GM19023 (cell line): ENCODE measurements around the gene DAPK1.
"Not testable (repeated sequence)": the region's sequence is repeated elsewhere in the genome, so short reads cannot be mapped to it uniquely, and the experiment has no call there.

Experiments used
- ATAC-seq: cut with Tn5 transposase; IDR thresholded peaks from one replicate; pipeline ENCODE4 v1.9.1; 2021; ENCODE audit warnings: mild to moderate bottlenecking, moderate library complexity; ENCODE audit not compliant: unreplicated experiment

The DAPK1 gene

GRCh38 chr9:87540444-87541105, 42.9 kb downstream of the DAPK1 start:
- ATAC-seq, result no peak

GRCh38 chr9:87541663-87542062, 44.0 kb downstream of the DAPK1 start:
- no peak for ATAC-seq

GRCh38 chr9:87542141-87542540, 44.5 kb downstream of the DAPK1 start:
- ATAC-seq, result no peak

- no peak for ATAC-seq
Observed at GRCh38 chr9:87543251-87543650, 45.6 kb downstream of the DAPK1 start.

GRCh38 chr9:87545858-87546257, 48.2 kb downstream of the DAPK1 start:
- ATAC-seq, result no peak

GRCh38 chr9:87546704-87547103, 49.0 kb downstream of the DAPK1 start:
- ATAC-seq, result no peak

GRCh38 chr9:87547671-87548081, 50.0 kb downstream of the DAPK1 start:
- no peak for ATAC-seq

GRCh38 chr9:87548159-87548558, 50.5 kb downstream of the DAPK1 start:
- no peak for ATAC-seq

GRCh38 chr9:87549088-87549487, 51.4 kb downstream of the DAPK1 start:
- ATAC-seq, result not testable (repeated sequence)

GRCh38 chr9:87549791-87550190, 52.1 kb downstream of the DAPK1 start:
- ATAC-seq, result no peak

- no peak for ATAC-seq
Observed at GRCh38 chr9:87550253-87550954, 52.7 kb downstream of the DAPK1 start.

- ATAC-seq, result no peak
Observed at GRCh38 chr9:87551772-87552217, 54.1 kb downstream of the DAPK1 start.

- ATAC-seq, result no peak
Observed at GRCh38 chr9:87554171-87554910, 56.7 kb downstream of the DAPK1 start.

- no peak for ATAC-seq
Observed at GRCh38 chr9:87554976-87555375, 57.3 kb downstream of the DAPK1 start.

GRCh38 chr9:87556039-87556438, 58.4 kb downstream of the DAPK1 start:
- ATAC-seq, result no peak

GRCh38 chr9:87556821-87557220, 59.2 kb downstream of the DAPK1 start:
- ATAC-seq, result no peak

- no peak for ATAC-seq
Observed at GRCh38 chr9:87557996-87558395, 60.3 kb downstream of the DAPK1 start.

- ATAC-seq, result no peak
Observed at GRCh38 chr9:87558606-87559190, 61.0 kb downstream of the DAPK1 start.

GRCh38 chr9:87562062-87562461, 64.4 kb downstream of the DAPK1 start:
- ATAC-seq, result no peak

GRCh38 chr9:87562530-87563170, 65.0 kb downstream of the DAPK1 start:
- ATAC-seq, result no peak

- ATAC-seq, result no peak
Observed at GRCh38 chr9:87564111-87564510, 66.4 kb downstream of the DAPK1 start.
